Measurements from ENCODE around the gene PRKAG3.
"Not testable (repeated sequence)": the region's sequence is repeated elsewhere in the genome, so short reads cannot be mapped to it uniquely, and the experiment has no call there.

PRKAG3 gene

GRCh38 chr2:218776488-218776887 is 55.1 kb downstream of the PRKAG3 start:
- peaks cover 0 to 9% (median 6%) of the 10 kb centered on the region in 5 donors for H3K4me1 ChIP-seq (ENCODE audit: control insufficient read depth in 5 of 5, insufficient read depth in 5 of 5, low read length in 5 of 5)
- no peak overlapping the region for H3K4me3 ChIP-seq (ENCODE audit: low read depth in 1 of 5, low read length in 5 of 5)
- no peaks in the 10 kb centered on the region for H3K36me3 ChIP-seq (ENCODE audit: control insufficient read depth in 5 of 5, insufficient read depth in 5 of 5, low read length in 5 of 5)
- no peaks in the 10 kb centered on the region for H3K27me3 ChIP-seq (ENCODE audit: control insufficient read depth in 5 of 5, insufficient read depth in 4 of 5, low read length in 5 of 5)
- no peaks in the 10 kb centered on the region for H3K9me3 ChIP-seq (ENCODE audit: control insufficient read depth in 5 of 5, low read length in 5 of 5)
- H3K27ac ChIP-seq (ENCODE audit: low read depth, low read length), result no peak overlapping the region
- H3K9ac ChIP-seq (ENCODE audit: low read length in 5 of 5), result no peak overlapping the region

- Histone ChIP-seq H3K27ac (ENCODE audit: low read depth, low read length) (no peak overlapping the region), H3K4me1 (ENCODE audit: control insufficient read depth in 5 of 5, insufficient read depth in 5 of 5, low read length in 5 of 5) (no peaks in the 10 kb centered on the region), H3K9me3 (ENCODE audit: control insufficient read depth in 5 of 5, low read length in 5 of 5) (no peaks in the 10 kb centered on the region), H3K27me3 (ENCODE audit: control insufficient read depth in 5 of 5, insufficient read depth in 4 of 5, low read length in 5 of 5) (no peaks in the 10 kb centered on the region), H3K4me3 (ENCODE audit: low read depth in 1 of 5, low read length in 5 of 5) (no peak overlapping the region), H3K9ac (ENCODE audit: low read length in 5 of 5) (no peak overlapping the region), H3K36me3 (ENCODE audit: control insufficient read depth in 5 of 5, insufficient read depth in 5 of 5, low read length in 5 of 5) (no peaks in the 10 kb centered on the region)
Measured at GRCh38 chr2:218773881-218774280, 57.7 kb downstream of the PRKAG3 start.

GRCh38 chr2:218772759-218773158 is 58.8 kb downstream of the PRKAG3 start:
- H3K4me1 ChIP-seq (ENCODE audit: control insufficient read depth in 5 of 5, insufficient read depth in 5 of 5, low read length in 5 of 5); H3K9me3 ChIP-seq (ENCODE audit: control insufficient read depth in 5 of 5, low read length in 5 of 5); H3K27ac ChIP-seq (ENCODE audit: low read depth, low read length); H3K27me3 ChIP-seq (ENCODE audit: control insufficient read depth in 5 of 5, insufficient read depth in 4 of 5, low read length in 5 of 5); H3K4me3 ChIP-seq (ENCODE audit: low read depth in 1 of 5, low read length in 5 of 5); H3K36me3 ChIP-seq (ENCODE audit: control insufficient read depth in 5 of 5, insufficient read depth in 5 of 5, low read length in 5 of 5); H3K9ac ChIP-seq (ENCODE audit: low read length in 5 of 5): not testable (repeated sequence)
